Suprapubic skin (tissue), 4 donors: ENCODE measurements around the gene TMEM248. TPM values are rescaled to one million over a fixed set of nuclear protein-coding genes. Genes with fewer than 3 reads are reported as not detected.

Source experiments
- DNase-seq, 2 donors: peaks; one replicate each; pipeline ENCODE4 v3.0.0-alpha.2; 2019; ENCODE audit warnings: low spot score in 2 of 2
- H3K27ac ChIP-seq: fragments of 200-600 bp; sonication (generic); one replicate; pipeline ENCODE4 v1.5.1; 2019
- H3K27me3 ChIP-seq: fragments of 200-600 bp; sonication (generic); one replicate; pipeline ENCODE4 v1.5.1; 2019
- H3K36me3 ChIP-seq: fragments of 200-600 bp; sonication (generic); one replicate; pipeline ENCODE4 v1.5.1; 2019
- H3K4me1 ChIP-seq: fragments of 200-600 bp; sonication (generic); one replicate; pipeline ENCODE4 v1.5.1; 2019
- H3K4me3 ChIP-seq: fragments of 200-600 bp; sonication (generic); one replicate; pipeline ENCODE4 v1.5.1; 2019; ENCODE audit warnings: mild to moderate bottlenecking
- H3K9me3 ChIP-seq: fragments of 200-600 bp; sonication (generic); one replicate; pipeline ENCODE4 v1.5.1; 2019
- CTCF ChIP-seq, 2 donors: fragments of 200-600 bp in 1 of 2; fragments of 450-650 bp in 1 of 2; sonication (generic) in 1 of 2; IDR thresholded peaks; one replicate each; pipeline ENCODE4 v1.5.1; 2016 to 2019; ENCODE audit warnings: antibody characterized with exemption in 2 of 2, mild to moderate bottlenecking in 1 of 2, moderate library complexity in 1 of 2
- EP300 ChIP-seq: sonication (generic); formaldehyde crosslinking; IDR thresholded peaks from one replicate; pipeline ENCODE4 v1.6.1; 2017; ENCODE audit warnings: antibody characterized with exemption
- POLR2A ChIP-seq, 2 donors: fragments of 450-650 bp; IDR thresholded peaks; one replicate each; pipeline ENCODE4 v1.6.1; 2017; ENCODE audit warnings: antibody characterized with exemption in 2 of 2, mild to moderate bottlenecking in 2 of 2, moderate library complexity in 2 of 2
- POLR2AphosphoS5 ChIP-seq, 3 donors: sonication (generic); formaldehyde crosslinking; IDR thresholded peaks; one replicate each; pipeline ENCODE4 v1.6.1; 2017; ENCODE audit warnings: antibody characterized with exemption in 3 of 3
- WGBS: methylation state at CpG from one replicate; pipeline ENCODE4 v1.1.5; 2018; 5-methylcytosine and 5-hydroxymethylcytosine counted together
- total RNA-seq, 4 donors: library from RNA; depleted of rRNA; stranded (reverse); fragments of >200 nt; gene quantifications; one replicate each; pipeline ENCODE4 v1.1.0, GENCODE V29; 2016

The TMEM248 gene
- total RNA-seq, 4 donors from 2014 or later, result 80.6 to 99.2 (median 91.0) TPM

GRCh38 chr7:66899552-66900280, 21.3 kb upstream of the TMEM248 start:
- TF ChIP-seq CTCF (IDR thresholded peaks at IDR 0.05), result no peak
- TF ChIP-seq POLR2AphosphoS5 (IDR thresholded peaks at IDR 0.05), result no peak
- no peak for TF ChIP-seq EP300
- no peak for TF ChIP-seq POLR2A (IDR thresholded peaks at IDR 0.05)
- no peaks in the 10 kb centered on the region for H3K9me3 ChIP-seq
- DNase-seq, result no peak
- H3K36me3 ChIP-seq, result peaks cover 81% of the 10 kb centered on the region
- no peaks in the 10 kb centered on the region for H3K4me1 ChIP-seq
- H3K27ac ChIP-seq, result no peak overlapping the region
- WGBS, result 86% methylated on average over 7 of the region's 7 CpGs
- H3K4me3 ChIP-seq, result no peak overlapping the region
- no peaks in the 10 kb centered on the region for H3K27me3 ChIP-seq

- TF ChIP-seq CTCF (IDR thresholded peaks at IDR 0.05) (no peak), POLR2AphosphoS5 (IDR thresholded peaks at IDR 0.05) (no peak), POLR2A (IDR thresholded peaks at IDR 0.05) (no peak), EP300 (no peak)
- Histone ChIP-seq H3K36me3 (peaks cover 68% of the 10 kb centered on the region), H3K9me3 (no peaks in the 10 kb centered on the region), H3K27ac (no peak overlapping the region), H3K4me3 (no peak overlapping the region), H3K4me1 (no peaks in the 10 kb centered on the region), H3K27me3 (no peaks in the 10 kb centered on the region)
- 95% methylated on average over 46 of the region's 47 CpGs for WGBS
- DNase-seq, result no peak
Measured at GRCh38 chr7:66901941-66902843, 18.8 kb upstream of the TMEM248 start.

GRCh38 chr7:66902844-66903180, 18.2 kb upstream of the TMEM248 start:
- no peak for DNase-seq
- TF ChIP-seq EP300 (no peak), CTCF (IDR thresholded peaks at IDR 0.05) (no peak), POLR2A (IDR thresholded peaks at IDR 0.05) (no peak), POLR2AphosphoS5 (IDR thresholded peaks at IDR 0.05) (no peak)

DNA sequence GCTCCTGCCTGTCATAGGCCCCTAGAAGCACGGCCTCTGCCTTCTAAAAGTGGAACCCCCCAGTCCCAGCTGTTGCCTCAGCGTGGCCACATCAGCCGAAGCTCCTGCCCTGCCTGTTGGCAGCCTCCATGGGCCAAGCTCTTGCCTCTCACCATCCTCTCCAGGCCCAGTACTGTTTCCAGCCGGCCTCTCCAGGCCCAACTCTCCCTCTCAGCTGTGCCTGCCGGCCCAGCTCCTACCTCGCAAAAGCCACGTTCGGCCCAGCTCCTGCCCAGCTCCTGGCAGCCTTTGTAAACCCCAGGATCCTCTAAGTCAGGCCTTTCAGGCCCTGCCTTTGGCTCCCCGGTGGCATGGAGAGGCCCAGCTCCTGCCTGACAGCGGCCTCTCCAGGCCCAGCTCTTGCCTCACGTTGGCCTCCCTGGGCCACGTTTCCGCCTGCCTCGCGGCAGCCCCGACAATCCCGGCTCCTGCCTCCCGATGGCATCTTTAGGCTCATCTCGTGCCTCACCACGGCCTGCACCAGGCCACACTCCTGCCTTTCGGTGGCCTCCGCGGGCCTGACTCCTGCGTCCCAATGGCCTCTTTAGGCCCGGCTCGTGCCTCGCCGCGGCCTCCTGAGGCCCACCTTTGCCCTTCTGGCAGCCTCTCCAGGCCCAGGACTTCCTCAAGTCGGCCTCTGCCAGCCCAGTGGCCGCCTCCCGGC, 17.5 kb upstream of the TMEM248 start:
- H3K27ac ChIP-seq, result no peak overlapping the region

More at GRCh38 chr7:66902844-66903180, 18.2 kb upstream of the TMEM248 start:
- peaks cover 62% of the 10 kb centered on the region for H3K36me3 ChIP-seq
- H3K27me3 ChIP-seq, result no peaks in the 10 kb centered on the region
- no peak overlapping the region for H3K4me3 ChIP-seq
- no peaks in the 10 kb centered on the region for H3K4me1 ChIP-seq
- WGBS, result 96% methylated on average over 19 of the region's 19 CpGs
- H3K27ac ChIP-seq, result no peak overlapping the region
- no peaks in the 10 kb centered on the region for H3K9me3 ChIP-seq

More for the DNA sequence above, 17.5 kb upstream of the TMEM248 start:
- Histone ChIP-seq H3K27me3 (no peaks in the 10 kb centered on the region), H3K9me3 (no peaks in the 10 kb centered on the region), H3K4me3 (no peak overlapping the region), H3K36me3 (peaks cover 60% of the 10 kb centered on the region), H3K4me1 (no peaks in the 10 kb centered on the region)
- no peak for DNase-seq
- TF ChIP-seq CTCF (IDR thresholded peaks at IDR 0.05), result no peak
- no peak for TF ChIP-seq EP300
- TF ChIP-seq POLR2AphosphoS5 (IDR thresholded peaks at IDR 0.05), result no peak
- no peak for TF ChIP-seq POLR2A (IDR thresholded peaks at IDR 0.05)
- WGBS, result 95% methylated on average over 32 of the region's 32 CpGs
